ENCODE data around the gene STARD3. TPM values are rescaled to one million over a fixed set of nuclear protein-coding genes. Genes with fewer than 3 reads are reported as not detected.

STARD3 gene
- total and polyA plus RNA-seq, 4 donors = 27.4 to 79.7 (median 64.8) TPM

DNA sequence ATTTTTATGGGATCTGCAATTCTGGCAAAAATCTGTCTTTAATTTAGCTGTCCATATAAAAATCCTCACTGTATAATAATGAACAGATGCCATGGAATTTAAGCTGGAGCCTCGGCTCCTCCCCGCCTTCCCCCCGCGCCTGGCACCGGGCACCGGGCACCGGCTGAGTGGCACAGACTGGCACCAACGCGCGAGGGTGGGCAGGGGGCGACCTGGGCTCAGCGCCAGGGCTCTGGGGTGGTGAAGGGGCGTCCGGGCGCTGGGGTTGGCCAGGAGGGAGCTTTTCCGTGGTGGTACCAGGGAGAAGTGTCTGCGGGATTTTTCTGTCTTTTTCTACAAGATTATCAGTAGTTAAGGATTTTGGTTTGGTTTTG, 38.3 kb upstream of the STARD3 start:
- H3K36me3 ChIP-seq (ENCODE audit: control insufficient read depth in 4 of 4, insufficient read depth in 4 of 4, low read length in 4 of 4) = no peaks in the 10 kb centered on the region
- H3K4me1 ChIP-seq (ENCODE audit: control insufficient read depth in 5 of 5, insufficient read depth in 5 of 5, low read length in 5 of 5) = peaks cover 0 to 14% (median 3%) of the 10 kb centered on the region in 5 donors
- H3K9ac ChIP-seq (ENCODE audit: insufficient read depth in 1 of 2, low read length in 2 of 2) = no peak overlapping the region
- H3K27ac ChIP-seq (ENCODE audit: low read depth in 1 of 2, low read length in 1 of 2) = no peak overlapping the region
- no peak overlapping the region for H3K4me3 ChIP-seq
- WGBS, 2 donors = 5 to 7% methylated on average over 17 of the region's 17 CpGs
- TF ChIP-seq CTCF (IDR thresholded peaks at IDR 0.05; ENCODE audit: control extremely low read depth, extremely low read depth) = no peak
- H3K27me3 ChIP-seq (ENCODE audit: control insufficient read depth in 3 of 3, insufficient read depth in 3 of 3, low read length in 2 of 3) = peaks cover 12 to 97% (median 86%) of the 10 kb centered on the region in 3 donors
- ATAC-seq (ENCODE audit: insufficient read depth, low FRiP score) (no peak), DNase-seq (no peak)
- peaks cover 0 to 6% (median 0%) of the 10 kb centered on the region in 4 donors for H3K9me3 ChIP-seq (ENCODE audit: control insufficient read depth in 4 of 4, insufficient read depth in 3 of 4, low read length in 3 of 4)

DNA sequence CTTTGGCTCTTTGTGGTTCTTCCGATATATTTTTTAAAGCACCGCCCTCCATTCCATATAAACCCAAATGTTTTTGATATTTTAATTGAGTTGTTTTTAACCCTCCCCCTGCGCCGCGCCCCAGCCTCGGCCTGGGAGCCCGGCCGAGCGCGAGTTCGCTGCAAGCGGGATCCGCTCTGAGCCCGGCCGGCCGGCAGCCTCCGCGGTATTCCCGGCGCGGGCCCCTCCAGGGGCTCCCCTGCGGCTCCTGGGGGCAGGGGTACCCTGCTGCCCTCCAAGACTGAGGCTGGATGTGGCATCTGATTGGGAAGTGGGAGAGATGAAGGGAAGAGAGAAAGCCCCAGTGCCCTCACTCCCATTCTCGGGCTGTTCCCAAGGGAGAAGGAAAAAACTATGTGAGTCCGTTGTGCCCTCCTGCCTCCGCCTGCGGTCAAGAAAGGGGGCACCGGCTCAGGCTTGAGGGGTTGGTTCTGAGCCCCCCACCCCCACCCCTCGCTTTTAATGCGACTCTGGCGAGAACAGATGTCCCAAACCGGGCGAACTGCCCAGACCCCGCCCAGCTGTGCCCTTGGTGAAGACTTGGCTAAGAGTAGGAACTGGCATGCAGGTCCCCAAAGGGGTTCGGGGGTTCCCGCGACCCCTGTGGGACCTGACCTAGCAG, 37.8 kb upstream of the STARD3 start:
- peaks cover 0 to 14% (median 3%) of the 10 kb centered on the region in 5 donors for H3K4me1 ChIP-seq (ENCODE audit: control insufficient read depth in 5 of 5, insufficient read depth in 5 of 5, low read length in 5 of 5)
- peaks cover 12 to 97% (median 91%) of the 10 kb centered on the region in 3 donors for H3K27me3 ChIP-seq (ENCODE audit: control insufficient read depth in 3 of 3, insufficient read depth in 3 of 3, low read length in 2 of 3)
- ATAC-seq (ENCODE audit: insufficient read depth, low FRiP score) = no peak
- no peak overlapping the region for H3K9ac ChIP-seq (ENCODE audit: insufficient read depth in 1 of 2, low read length in 2 of 2)
- peaks cover 0 to 6% (median 0%) of the 10 kb centered on the region in 4 donors for H3K9me3 ChIP-seq (ENCODE audit: control insufficient read depth in 4 of 4, insufficient read depth in 3 of 4, low read length in 3 of 4)
- H3K36me3 ChIP-seq (ENCODE audit: control insufficient read depth in 4 of 4, insufficient read depth in 4 of 4, low read length in 4 of 4) = no peaks in the 10 kb centered on the region
- no peak overlapping the region for H3K4me3 ChIP-seq
- no peak overlapping the region for H3K27ac ChIP-seq (ENCODE audit: low read depth in 1 of 2, low read length in 1 of 2)
- WGBS, 2 donors = 2 to 5% methylated on average over 36 of the region's 36 CpGs
- no peak for DNase-seq
- no peak for TF ChIP-seq CTCF (IDR thresholded peaks at IDR 0.05; ENCODE audit: control extremely low read depth, extremely low read depth)

- 5 to 10% methylated on average over 28 of the region's 28 CpGs for WGBS, 2 donors
- Histone ChIP-seq H3K36me3 (ENCODE audit: control insufficient read depth in 4 of 4, insufficient read depth in 4 of 4, low read length in 4 of 4) (no peaks in the 10 kb centered on the region), H3K9ac (ENCODE audit: insufficient read depth in 1 of 2, low read length in 2 of 2) (no peak overlapping the region), H3K9me3 (ENCODE audit: control insufficient read depth in 4 of 4, insufficient read depth in 3 of 4, low read length in 3 of 4) (peaks cover 0 to 6% (median 0%) of the 10 kb centered on the region in 4 donors), H3K4me3 (no peak overlapping the region), H3K27me3 (ENCODE audit: control insufficient read depth in 3 of 3, insufficient read depth in 3 of 3, low read length in 2 of 3) (peaks cover 12 to 97% (median 93%) of the 10 kb centered on the region in 3 donors), H3K4me1 (ENCODE audit: control insufficient read depth in 5 of 5, insufficient read depth in 5 of 5, low read length in 5 of 5) (peaks cover 0 to 14% (median 3%) of the 10 kb centered on the region in 5 donors), H3K27ac (ENCODE audit: low read depth in 1 of 2, low read length in 1 of 2) (no peak overlapping the region)
- ATAC-seq (ENCODE audit: insufficient read depth, low FRiP score) = no peak
- no peak for DNase-seq
- TF ChIP-seq CTCF (IDR thresholded peaks at IDR 0.05; ENCODE audit: control extremely low read depth, extremely low read depth) = no peak
Measured at GRCh38 chr17:39599665-39600231, 37.2 kb upstream of the STARD3 start.

All from lung (tissue), 12 donors.